ENCODE data around the gene PSMA7.
"Not testable (repeated sequence)": the region's sequence is repeated elsewhere in the genome, so short reads cannot be mapped to it uniquely, and the experiment has no call there.

Gene PSMA7

DNA sequence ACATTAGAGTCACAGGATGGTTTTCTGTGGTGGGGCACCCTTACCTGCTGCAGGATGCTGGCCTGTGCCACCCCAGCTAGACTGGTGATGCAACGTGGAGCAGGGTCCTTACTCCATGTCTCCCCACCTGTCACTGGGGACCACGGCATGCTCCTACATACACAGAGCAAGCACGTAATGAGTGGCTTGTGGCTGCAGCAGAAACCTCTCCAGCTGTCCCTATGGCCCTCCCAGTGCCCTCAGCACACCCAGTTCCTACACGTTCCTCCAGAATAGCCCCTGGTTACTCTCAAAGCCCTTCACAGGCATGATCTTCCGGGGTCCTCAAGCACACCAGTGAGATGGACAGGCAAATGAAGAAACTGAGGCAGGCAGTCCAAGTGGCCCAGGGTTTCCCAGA, 24.1 kb downstream of the PSMA7 start:
- no peak for DNase-seq (ENCODE audit: low read depth)

DNA sequence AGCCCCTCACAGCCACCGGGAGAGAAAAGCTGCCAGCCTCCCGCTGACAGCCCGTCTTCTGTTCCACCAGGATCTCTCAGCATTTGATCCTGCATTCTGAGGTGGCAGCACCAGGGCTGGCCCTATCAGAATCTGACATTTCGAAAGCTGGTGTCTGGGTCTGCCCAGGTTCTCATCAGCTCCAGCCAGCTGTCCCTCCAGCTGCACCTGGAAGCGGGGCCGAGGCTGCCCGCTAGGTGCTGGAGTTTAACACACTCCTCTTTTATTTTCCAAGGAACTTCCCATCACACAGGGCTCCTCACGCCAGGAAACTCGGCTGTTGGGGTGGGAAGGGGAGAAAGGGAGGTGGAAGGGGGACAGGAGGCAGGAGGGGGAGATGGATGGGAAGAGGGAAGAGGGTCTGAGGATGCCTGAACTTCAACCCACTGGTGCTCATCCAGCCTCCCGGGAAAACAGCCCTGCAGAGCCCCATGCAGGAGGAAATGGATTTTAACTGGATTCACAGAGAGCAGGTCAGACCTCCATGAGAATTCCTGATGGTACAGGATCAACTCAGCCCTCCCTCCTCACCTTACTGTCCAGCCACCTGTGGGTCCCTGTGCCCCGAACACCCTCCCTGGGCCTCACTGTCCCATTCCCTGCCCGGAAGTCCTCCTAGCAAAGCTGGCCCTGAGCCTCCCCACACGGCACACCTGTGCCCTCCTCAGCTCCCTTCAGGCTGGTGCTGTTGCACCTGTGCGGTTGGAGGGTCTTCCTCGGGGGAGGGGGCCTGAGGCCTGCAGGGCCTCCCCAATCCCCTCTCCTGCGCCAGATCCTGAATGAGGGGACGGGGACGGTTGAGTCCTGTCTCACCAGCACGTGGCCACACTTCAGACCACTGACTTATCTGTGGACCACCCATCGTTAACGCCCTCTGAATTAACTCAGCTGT, 24.8 kb downstream of the PSMA7 start:
- DNase-seq (ENCODE audit: low read depth): no peak

DNA sequence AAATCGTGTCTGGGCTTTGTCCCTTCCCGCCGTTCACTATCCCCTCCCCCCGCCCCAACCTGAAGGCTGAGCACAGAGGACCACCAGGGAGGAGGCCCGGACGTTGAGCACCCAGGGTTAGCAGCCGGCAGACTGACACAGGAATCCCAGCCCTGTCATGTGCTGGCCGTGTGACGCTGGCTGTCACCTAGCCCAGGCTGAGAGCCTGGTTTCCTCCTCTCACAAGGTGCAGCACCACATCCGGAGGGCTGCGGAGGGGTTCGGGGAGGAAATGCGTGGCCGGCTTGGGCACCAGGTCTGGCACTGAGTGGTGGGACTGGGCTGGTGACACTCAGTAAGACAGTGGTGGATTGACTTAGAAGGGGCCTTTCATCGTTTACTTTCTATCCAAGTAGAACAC, 25.5 kb downstream of the PSMA7 start:
- DNase-seq (ENCODE audit: low read depth): peak; percentile 40

GRCh38 chr20:62117362-62117646, 25.9 kb downstream of the PSMA7 start:
- no peak for DNase-seq (ENCODE audit: low read depth)

DNA sequence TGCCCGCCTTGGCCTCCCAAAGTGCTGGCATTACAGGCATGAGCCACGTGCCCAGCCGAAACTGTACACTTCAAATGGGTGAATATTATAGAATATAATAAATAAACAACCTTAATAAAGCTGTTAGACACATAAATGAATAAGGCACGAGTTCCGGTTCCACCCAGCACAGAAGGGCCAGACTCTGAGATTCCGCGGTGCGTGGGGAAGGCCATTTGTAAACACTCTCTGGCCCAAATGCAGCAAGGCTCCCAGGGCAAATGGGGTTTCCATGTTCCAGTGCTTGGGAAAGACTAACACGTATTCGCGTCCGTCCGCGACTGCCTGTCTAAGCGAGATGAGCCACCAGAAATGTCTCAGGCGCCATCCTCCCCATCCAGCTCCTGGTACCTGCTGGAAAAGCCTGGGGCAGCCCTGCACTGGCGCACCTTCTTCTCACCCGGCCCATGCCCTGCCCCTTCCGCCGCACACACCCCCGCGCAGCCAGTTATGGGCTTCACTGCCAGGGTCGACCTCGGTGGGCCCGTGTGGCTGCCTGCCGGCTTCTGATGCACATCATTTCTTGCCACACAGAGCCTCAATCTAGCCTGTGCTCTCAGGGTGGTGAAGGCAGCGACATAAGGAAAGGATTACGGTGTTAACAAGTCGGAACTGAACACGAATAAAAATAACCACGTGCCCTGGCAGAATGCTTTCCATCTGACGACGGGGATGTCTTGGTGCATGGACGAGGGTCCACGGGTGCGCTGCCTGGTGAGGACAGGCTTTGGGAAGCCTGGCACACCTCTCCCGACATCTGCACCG, 26.4 kb downstream of the PSMA7 start:
- DNase-seq (ENCODE audit: low read depth): no peak

- not testable (repeated sequence) for DNase-seq (ENCODE audit: low read depth)
Measured at GRCh38 chr20:62115800-62116407, 27.3 kb downstream of the PSMA7 start.

DNA sequence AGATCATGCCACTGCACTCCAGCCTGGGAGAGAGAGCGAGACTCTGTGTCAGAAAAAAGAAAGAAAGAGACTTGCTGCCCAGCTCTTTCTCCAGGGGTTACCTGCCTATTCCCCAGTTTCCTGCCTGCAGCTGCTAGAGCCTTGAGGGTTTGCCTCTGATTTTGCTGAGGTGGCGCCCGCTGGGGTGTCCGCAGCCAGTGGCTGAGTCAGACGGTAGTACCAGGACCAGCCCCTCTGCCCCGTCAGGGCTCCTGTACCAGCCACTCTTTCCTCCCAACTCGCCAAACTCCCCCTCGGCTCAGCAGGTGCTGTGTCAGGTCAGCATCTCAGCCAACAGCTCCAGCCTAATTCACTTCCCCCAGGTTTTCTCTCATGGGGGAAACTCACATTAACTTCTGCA, 28.3 kb downstream of the PSMA7 start:
- DNase-seq (ENCODE audit: low read depth): no peak

DNA sequence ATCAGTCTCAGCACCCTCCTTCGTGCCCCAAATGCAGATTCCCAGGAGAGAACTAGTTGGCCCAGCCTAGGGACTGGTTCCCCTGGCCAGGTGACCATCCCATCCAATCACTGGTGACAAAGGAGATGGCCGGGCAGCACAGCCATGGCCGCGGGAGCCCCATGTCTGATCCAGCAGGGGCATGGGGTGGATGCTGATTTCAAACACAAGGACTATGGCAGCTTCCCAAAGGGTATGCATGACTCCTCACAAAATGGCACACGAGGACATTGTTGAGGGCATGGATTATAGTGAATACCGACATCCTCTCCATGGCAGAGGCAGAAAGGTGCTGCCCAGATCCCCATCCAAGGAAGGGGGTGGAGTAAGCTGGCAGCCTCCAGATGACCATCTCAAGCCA, 30.8 kb downstream of the PSMA7 start:
- DNase-seq (ENCODE audit: low read depth): no peak

DNA sequence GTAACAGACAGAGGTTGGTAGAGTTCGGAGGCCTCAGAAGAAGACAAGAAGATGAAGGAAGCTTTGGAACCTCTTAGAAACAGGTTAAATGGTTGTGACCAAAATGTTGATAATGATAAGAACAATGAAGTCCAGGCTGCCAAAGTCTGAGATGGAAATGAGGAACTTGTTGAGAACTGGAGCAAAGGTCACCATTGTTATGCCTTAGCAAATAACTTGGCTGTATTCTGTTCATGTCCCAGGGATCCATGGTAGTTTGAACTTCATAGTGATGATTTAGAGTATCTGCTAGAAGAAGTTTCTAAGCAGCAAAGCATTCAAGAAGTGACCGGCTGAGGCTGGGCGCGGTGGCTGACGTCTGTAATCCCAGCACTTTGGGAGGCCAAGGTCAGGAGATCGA, 32.0 kb downstream of the PSMA7 start:
- DNase-seq (ENCODE audit: low read depth): no peak

DNA sequence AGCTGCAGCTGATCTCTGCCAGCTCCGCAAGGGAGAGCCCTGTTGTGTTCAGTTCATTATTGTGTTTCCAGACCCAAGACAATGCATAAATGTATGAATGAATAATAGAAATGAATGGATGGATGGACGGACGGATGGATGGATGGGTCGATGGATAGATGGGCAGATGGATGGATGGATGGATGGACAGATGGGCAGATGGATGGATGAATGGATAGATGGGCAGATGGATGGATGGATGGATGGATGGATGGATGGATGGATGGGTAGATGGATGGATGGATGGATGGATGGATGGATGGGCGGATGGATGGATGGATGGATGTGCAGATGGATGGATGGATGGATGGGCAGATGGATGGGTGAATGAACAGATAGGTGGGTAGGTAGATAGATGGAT, 37.6 kb downstream of the PSMA7 start:
- DNase-seq (ENCODE audit: low read depth): no peak

DNA sequence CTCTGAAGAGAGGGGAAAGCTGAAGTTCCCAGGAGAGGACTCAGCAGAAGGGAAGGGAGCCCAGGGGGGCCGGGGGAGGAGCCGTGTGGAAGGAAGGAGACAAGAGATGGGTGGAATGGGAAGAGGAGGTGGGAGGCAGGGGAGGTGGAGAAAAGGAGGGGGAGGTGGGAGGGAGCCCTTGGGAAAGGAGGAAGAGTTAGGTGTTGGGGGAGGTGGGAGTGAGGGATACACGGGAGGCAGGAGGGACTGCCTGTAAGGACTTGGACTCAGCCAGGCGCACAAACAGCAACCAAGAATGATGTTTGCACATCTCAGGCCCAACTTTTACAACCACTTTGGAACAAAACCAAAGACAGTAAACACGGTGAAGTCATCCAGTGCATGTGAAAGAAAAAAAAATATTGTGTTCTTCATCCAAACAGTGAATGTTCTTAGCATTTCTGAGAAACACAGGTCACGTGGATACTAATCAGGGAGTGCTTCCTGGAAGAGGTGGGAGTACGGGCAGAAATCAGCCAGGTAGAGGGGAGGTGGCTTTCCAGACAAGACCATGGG, 38.3 kb downstream of the PSMA7 start:
- DNase-seq (ENCODE audit: low read depth): no peak

- DNase-seq (ENCODE audit: low read depth): no peak
Measured at GRCh38 chr20:62104234-62104789, 38.9 kb downstream of the PSMA7 start.

GRCh38 chr20:62103508-62104233, 39.5 kb downstream of the PSMA7 start:
- no peak for DNase-seq (ENCODE audit: low read depth)

DNA sequence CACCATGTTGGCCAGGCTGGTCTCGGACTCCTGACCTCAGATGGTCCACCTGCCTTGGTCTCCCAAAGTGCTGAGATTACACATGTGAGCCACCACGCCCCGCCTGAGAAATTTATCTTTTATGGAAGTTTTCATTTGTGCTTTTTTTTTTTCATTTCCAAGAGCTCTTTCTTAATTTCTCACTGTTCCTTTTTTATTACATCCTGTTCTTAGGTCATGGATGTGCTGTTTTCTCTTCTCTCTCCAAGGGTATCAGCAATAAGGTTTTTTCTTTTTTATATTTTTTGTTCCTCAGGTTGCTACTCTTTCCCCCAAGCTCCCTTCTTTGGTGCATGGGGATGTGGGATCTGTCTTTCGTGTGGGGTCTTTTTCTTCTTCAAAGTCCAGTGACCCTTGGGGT, 42.1 kb downstream of the PSMA7 start:
- DNase-seq (ENCODE audit: low read depth): no peak

DNA sequence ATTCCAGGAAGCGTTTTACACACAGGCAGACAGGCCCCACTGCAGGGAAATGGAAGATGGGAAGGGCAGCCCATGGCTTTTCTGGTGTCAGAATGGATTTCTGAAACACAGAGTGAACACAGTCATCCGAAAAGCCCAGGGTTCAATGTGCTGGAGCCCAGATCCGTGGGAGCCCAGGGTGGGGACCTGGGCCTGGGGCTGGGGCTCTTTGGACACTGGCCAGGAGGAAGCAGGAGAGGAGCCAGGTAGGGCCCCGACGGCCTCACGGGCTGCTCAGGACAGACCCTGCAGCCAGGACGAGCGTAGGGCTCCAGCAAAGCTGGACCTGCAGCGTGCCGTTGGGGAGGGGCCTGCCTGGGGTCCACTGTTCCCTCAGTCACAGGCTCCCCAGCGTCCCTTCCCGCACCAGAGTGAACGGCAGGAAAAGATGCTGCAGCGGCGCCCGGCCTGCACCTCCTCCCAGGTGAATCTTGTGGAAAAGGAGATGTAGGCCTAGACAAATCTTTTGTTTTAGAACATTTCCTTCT, 45.2 kb downstream of the PSMA7 start:
- DNase-seq (ENCODE audit: low read depth): no peak

GRCh38 chr20:62096421-62097380, 46.5 kb downstream of the PSMA7 start:
- DNase-seq (ENCODE audit: low read depth): no peak

GRCh38 chr20:62089393-62089792, 53.8 kb downstream of the PSMA7 start:
- DNase-seq (ENCODE audit: low read depth): no peak

DNA sequence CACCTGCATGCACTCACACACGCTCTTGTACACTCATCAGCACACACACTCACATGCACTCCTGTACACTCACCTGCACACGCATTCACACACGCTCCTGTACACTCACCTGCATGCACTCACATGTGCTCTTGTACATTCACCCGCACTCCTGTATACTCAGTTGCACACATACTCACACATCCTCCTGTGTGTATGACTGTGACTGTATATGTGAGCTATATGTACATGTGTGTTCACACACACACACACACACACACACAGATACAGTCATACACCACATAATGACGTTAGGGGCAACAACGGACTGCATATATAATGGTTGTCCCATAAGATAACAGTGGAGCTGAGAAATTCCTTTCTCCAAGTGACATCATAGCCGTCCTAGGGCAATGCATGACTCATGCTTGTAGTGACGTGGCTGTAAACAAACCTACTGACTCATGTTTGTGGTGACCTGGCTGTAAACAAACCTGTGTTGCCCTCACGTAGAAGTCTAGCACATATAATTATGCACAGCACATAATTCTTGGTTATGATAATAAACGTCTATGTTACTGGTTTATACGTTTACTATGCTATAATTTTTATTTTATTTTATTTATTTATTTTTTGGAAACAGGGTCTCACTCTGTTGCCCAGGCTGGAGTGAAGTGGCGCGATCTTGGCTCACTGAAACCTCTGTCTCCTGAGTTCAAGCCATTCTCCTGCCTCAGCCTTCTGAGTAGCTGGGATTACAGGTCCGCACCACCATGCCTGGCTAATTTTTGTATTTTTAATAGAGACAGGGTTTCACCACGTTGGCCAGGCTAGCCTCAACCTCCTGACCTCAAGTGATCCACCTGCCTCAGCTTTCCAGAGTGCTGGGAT, 54.7 kb downstream of the PSMA7 start:
- DNase-seq (ENCODE audit: low read depth): no peak

GRCh38 chr20:62087632-62088031, 55.6 kb downstream of the PSMA7 start:
- DNase-seq (ENCODE audit: low read depth): no peak

Measured in activated T-cell treated with anti-CD3 and anti-CD28 coated beads for 48 hours (primary cell).